SJCRH30 (cell line): ENCODE measurements around the gene ADCY5. TPM values are rescaled to one million over a fixed set of nuclear protein-coding genes. Genes with fewer than 3 reads are reported as not detected.

ENCODE experiments used
- DNase-seq, 2 experiments: peaks; one replicate each; pipeline ENCODE4 v3.0.0-alpha.2; 2015 to 2020
- H3K27ac ChIP-seq: fragments of 250-450 bp; sonication (Bioruptor Pico); 2 replicates; pipeline ENCODE4 v1.5.1; 2020; ENCODE audit warnings: mild to moderate bottlenecking, moderate library complexity
- H3K27me3 ChIP-seq: fragments of 250-450 bp; sonication (Bioruptor Pico); 2 replicates; pipeline ENCODE4 v1.5.1; 2020; ENCODE audit warnings: mild to moderate bottlenecking, moderate library complexity
- H3K36me3 ChIP-seq: fragments of 250-450 bp; sonication (Bioruptor Pico); 2 replicates; pipeline ENCODE4 v1.5.1; 2020; ENCODE audit warnings: mild to moderate bottlenecking, moderate library complexity
- H3K4me1 ChIP-seq: fragments of 250-450 bp; sonication (Bioruptor Pico); 2 replicates; pipeline ENCODE4 v1.5.1; 2020; ENCODE audit warnings: mild to moderate bottlenecking, moderate library complexity
- H3K4me3 ChIP-seq: fragments of 250-450 bp; sonication (Bioruptor Pico); 2 replicates; pipeline ENCODE4 v1.5.1; 2020; ENCODE audit warnings: mild to moderate bottlenecking, moderate library complexity
- H3K9me3 ChIP-seq: fragments of 250-450 bp; sonication (Bioruptor Pico); replicated peaks from 2 replicates; pipeline ENCODE4 v1.5.1; 2020; ENCODE audit warnings: mild to moderate bottlenecking, moderate library complexity
- total RNA-seq: library from RNA; depleted of rRNA; stranded (reverse); fragments of >200 nt; shearing (Covaris generic); gene quantifications from 2 replicates; pipeline ENCODE4 v1.2.3, GENCODE V29; 2014

Gene ADCY5
- total RNA-seq, 1 experiment from 2014 or later: 0.75 TPM

DNA sequence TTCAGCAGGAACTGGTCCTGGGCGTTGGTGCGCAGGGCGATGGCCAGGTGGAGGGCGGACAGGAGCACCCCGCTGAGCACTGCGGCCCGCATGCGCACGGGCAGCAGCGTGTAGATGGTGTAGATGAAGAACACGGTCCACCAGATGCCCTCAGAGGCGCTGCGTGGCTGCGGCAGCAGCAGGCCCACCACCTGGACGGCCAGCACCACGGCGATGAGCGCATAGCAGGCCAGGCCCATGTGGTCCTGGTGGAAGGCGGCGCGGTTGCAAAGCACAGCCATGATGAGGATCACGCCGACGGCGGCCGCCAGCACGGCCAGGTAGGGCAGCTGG, 1.5 kb downstream of the ADCY5 start:
- Histone ChIP-seq H3K27me3 (peaks cover 4% of the 10 kb centered on the region; the same call in 1 of the 2 replicates), H3K36me3 (no peaks in the 10 kb centered on the region), H3K27ac (no peak overlapping the region)

DNA sequence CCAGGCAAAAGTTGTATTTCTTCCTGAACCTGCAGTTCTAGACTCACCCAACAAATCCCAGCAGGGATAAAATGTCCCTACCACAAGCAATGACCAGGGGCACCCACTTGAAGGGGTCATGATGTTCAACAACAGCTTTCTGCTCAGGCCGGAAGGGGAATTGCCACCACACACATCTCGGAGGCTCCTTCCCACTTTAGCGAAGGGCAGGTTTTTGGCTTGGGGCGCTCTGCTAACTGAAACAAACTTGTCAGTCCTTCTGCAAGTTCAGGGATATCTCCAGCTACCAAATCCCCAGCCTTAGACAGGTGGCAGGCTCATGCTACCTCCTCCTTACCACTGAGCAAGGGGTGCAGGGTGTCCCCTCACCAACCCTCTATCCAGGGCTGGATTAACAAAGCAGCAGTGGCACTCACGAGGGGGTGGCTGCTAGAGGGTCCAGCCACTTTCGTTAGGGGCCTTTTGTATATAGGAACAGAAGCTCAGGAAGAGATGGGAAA, 2.2 kb downstream of the ADCY5 start:
- no peaks in the 10 kb centered on the region for H3K4me1 ChIP-seq
- H3K27ac ChIP-seq: no peak overlapping the region
- DNase-seq: no peak
- H3K4me3 ChIP-seq: no peak overlapping the region
- no peaks in the 10 kb centered on the region for H3K36me3 ChIP-seq
- no peaks in the 10 kb centered on the region for H3K9me3 ChIP-seq
- H3K27me3 ChIP-seq: peaks cover 4% of the 10 kb centered on the region; the same call in 1 of the 2 replicates

More for the DNA sequence above, 1.5 kb downstream of the ADCY5 start:
- H3K4me1 ChIP-seq: no peaks in the 10 kb centered on the region
- no peak overlapping the region for H3K4me3 ChIP-seq
- DNase-seq: no peak
- no peaks in the 10 kb centered on the region for H3K9me3 ChIP-seq

- Histone ChIP-seq H3K27me3 (peaks cover 4% of the 10 kb centered on the region; the same call in 1 of the 2 replicates), H3K36me3 (no peaks in the 10 kb centered on the region), H3K4me1 (no peaks in the 10 kb centered on the region), H3K9me3 (no peaks in the 10 kb centered on the region), H3K4me3 (no peak overlapping the region), H3K27ac (no peak overlapping the region)
- DNase-seq: no peak
These were observed 2.7 kb downstream of the ADCY5 start for GRCh38 chr3:123446210-123446609.

DNA sequence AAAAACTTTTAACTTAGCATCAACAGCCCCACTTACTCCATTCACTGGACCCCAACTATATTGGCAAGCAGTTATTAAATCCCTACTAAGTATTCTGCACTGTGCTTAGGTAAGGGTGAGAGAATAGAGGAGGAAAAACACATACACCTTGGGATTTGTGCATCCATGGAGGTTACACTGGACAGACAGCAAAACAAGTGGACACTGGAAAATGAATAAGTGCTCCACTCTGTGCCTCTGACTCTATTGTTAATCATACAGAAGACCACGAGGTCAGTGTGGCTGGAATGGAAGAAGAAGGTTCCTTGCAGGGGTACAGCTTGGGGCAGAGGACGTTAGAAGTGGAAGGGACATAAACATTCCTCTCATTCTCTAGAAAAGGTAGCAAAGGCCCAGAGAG, 3.2 kb downstream of the ADCY5 start:
- Histone ChIP-seq H3K27ac (no peak overlapping the region), H3K36me3 (no peaks in the 10 kb centered on the region), H3K27me3 (peaks cover 2% of the 10 kb centered on the region; the same call in 1 of the 2 replicates), H3K4me1 (no peaks in the 10 kb centered on the region), H3K4me3 (no peak overlapping the region), H3K9me3 (no peaks in the 10 kb centered on the region)
- DNase-seq: no peak

- no peak overlapping the region for H3K4me3 ChIP-seq
These were observed 4.1 kb downstream of the ADCY5 start for GRCh38 chr3:123444744-123445143.

GRCh38 chr3:123444023-123444422, 4.9 kb downstream of the ADCY5 start:
- Histone ChIP-seq H3K36me3 (no peaks in the 10 kb centered on the region), H3K4me1 (no peaks in the 10 kb centered on the region), H3K9me3 (no peaks in the 10 kb centered on the region), H3K27me3 (peaks cover 3% of the 10 kb centered on the region; the same call in 1 of the 2 replicates), H3K4me3 (no peak overlapping the region), H3K27ac (no peak overlapping the region)
- no peak for DNase-seq

More at GRCh38 chr3:123444744-123445143, 4.1 kb downstream of the ADCY5 start:
- Histone ChIP-seq H3K4me1 (no peaks in the 10 kb centered on the region), H3K36me3 (no peaks in the 10 kb centered on the region), H3K27ac (no peak overlapping the region), H3K9me3 (no peaks in the 10 kb centered on the region), H3K27me3 (peaks cover 3% of the 10 kb centered on the region; the same call in 1 of the 2 replicates)
- DNase-seq: no peak

- Histone ChIP-seq H3K4me3 (no peak overlapping the region), H3K27me3 (peaks cover 3% of the 10 kb centered on the region; the same call in 1 of the 2 replicates), H3K27ac (no peak overlapping the region), H3K36me3 (no peaks in the 10 kb centered on the region), H3K4me1 (no peaks in the 10 kb centered on the region), H3K9me3 (no peaks in the 10 kb centered on the region)
- DNase-seq: no peak
These were observed 6.0 kb downstream of the ADCY5 start for GRCh38 chr3:123442908-123443307.

GRCh38 chr3:123442125-123442524, 6.8 kb downstream of the ADCY5 start:
- H3K27me3 ChIP-seq: peaks cover 3% of the 10 kb centered on the region; the same call in 1 of the 2 replicates
- H3K9me3 ChIP-seq: no peaks in the 10 kb centered on the region
- H3K4me1 ChIP-seq: no peaks in the 10 kb centered on the region
- no peak overlapping the region for H3K4me3 ChIP-seq
- DNase-seq: no peak
- H3K27ac ChIP-seq: no peak overlapping the region
- H3K36me3 ChIP-seq: no peaks in the 10 kb centered on the region

- no peak overlapping the region for H3K27ac ChIP-seq
- no peak for DNase-seq
- H3K27me3 ChIP-seq: peaks cover 3% of the 10 kb centered on the region; the same call in 1 of the 2 replicates
- no peaks in the 10 kb centered on the region for H3K36me3 ChIP-seq
- H3K9me3 ChIP-seq: no peaks in the 10 kb centered on the region
- H3K4me1 ChIP-seq: no peaks in the 10 kb centered on the region
- H3K4me3 ChIP-seq: no peak overlapping the region
These were observed 8.9 kb downstream of the ADCY5 start for GRCh38 chr3:123439806-123440580.

GRCh38 chr3:123432832-123433523, 15.9 kb downstream of the ADCY5 start:
- Histone ChIP-seq H3K4me3 (no peak overlapping the region), H3K27ac (no peak overlapping the region), H3K36me3 (no peaks in the 10 kb centered on the region), H3K9me3 (no peaks in the 10 kb centered on the region), H3K4me1 (no peaks in the 10 kb centered on the region), H3K27me3 (peaks cover 19% of the 10 kb centered on the region)
- DNase-seq: no peak

DNA sequence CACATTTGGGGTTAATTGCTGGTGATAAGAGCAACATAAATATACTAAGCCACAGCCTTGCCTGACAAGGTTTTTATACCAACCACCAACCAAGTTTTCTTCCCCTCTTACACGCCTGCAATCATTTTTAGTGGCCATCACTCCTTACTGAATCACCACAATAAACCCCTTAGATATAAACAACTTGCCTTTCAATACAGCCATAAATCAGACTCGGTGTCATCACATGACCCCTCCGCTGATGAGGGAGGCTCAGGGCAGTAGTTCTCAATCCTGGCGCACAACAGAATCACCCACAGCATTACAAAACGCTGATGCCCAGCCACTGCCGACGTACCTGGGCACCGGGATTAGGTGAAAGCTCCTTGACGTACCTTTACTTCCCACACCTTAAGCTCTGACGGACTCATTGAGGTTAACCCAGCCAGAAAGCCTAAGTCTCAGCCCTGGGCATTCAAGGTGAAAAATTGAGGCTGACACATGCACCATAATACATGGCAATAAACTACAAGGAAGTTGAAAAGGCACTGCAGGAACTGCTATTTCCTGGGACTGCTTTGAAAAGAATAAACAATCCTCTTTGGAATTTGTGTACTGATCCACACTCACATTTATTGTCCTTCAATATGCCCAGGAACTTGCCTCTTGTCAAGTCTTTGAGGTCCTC, 17.1 kb downstream of the ADCY5 start:
- no peak overlapping the region for H3K27ac ChIP-seq
- H3K9me3 ChIP-seq: no peaks in the 10 kb centered on the region
- no peaks in the 10 kb centered on the region for H3K4me1 ChIP-seq
- H3K36me3 ChIP-seq: no peaks in the 10 kb centered on the region
- DNase-seq: no peak
- no peak overlapping the region for H3K4me3 ChIP-seq
- H3K27me3 ChIP-seq: peaks cover 19% of the 10 kb centered on the region

DNA sequence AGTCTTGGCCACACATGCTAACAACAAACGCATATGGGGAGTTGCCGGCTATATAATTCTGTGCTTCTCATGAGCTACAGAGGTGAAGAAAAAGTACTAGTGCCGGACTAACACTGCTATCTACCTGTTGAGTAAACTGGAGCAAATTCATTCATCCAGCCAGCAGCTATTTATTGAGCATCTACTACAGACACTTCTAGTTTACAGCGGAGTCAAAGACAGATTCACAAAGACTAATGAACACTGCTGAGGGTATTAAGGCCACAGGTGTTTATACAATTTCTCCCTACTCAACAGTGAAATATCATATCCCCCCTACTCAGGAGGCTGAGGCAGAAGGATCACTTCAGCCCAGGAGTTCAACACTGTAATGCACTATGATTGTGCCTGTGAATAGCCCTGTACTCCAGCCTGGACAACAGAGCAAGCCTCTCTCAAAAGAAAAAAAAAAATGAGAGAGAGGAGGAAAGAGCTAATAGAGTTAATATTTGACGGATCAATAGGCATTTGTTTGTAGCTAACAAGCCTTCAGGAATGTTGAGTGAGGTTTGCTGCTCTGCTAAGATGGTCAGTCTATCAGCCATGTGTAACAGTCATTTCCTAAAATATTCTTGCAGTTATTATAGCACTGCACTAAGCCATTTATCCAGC, 17.8 kb downstream of the ADCY5 start:
- Histone ChIP-seq H3K27ac (no peak overlapping the region), H3K4me3 (no peak overlapping the region), H3K4me1 (no peaks in the 10 kb centered on the region), H3K9me3 (no peaks in the 10 kb centered on the region), H3K27me3 (peaks cover 19% of the 10 kb centered on the region), H3K36me3 (no peaks in the 10 kb centered on the region)
- no peak for DNase-seq

GRCh38 chr3:123430266-123430665, 18.6 kb downstream of the ADCY5 start:
- H3K27me3 ChIP-seq: peaks cover 19% of the 10 kb centered on the region

GRCh38 chr3:123429362-123430125, 19.3 kb downstream of the ADCY5 start:
- peaks cover 19% of the 10 kb centered on the region for H3K27me3 ChIP-seq

More at GRCh38 chr3:123430266-123430665, 18.6 kb downstream of the ADCY5 start:
- Histone ChIP-seq H3K4me1 (no peaks in the 10 kb centered on the region), H3K9me3 (no peaks in the 10 kb centered on the region), H3K27ac (no peak overlapping the region), H3K36me3 (no peaks in the 10 kb centered on the region), H3K4me3 (no peak overlapping the region)
- DNase-seq: no peak

More at GRCh38 chr3:123429362-123430125, 19.3 kb downstream of the ADCY5 start:
- Histone ChIP-seq H3K4me1 (no peaks in the 10 kb centered on the region), H3K4me3 (no peak overlapping the region), H3K9me3 (no peaks in the 10 kb centered on the region), H3K27ac (no peak overlapping the region), H3K36me3 (no peaks in the 10 kb centered on the region)
- DNase-seq: no peak
